Chondrocyte (in vitro differentiated cells): ENCODE measurements around the gene CD34. TPM values are rescaled to one million over a fixed set of nuclear protein-coding genes. Genes with fewer than 3 reads are reported as not detected.
"Not testable (repeated sequence)": the region's sequence is repeated elsewhere in the genome, so short reads cannot be mapped to it uniquely, and the experiment has no call there.

ENCODE experiments used
- DNase-seq: peaks from one replicate; pipeline ENCODE4 v3.0.0; 2021; ENCODE audit warnings: mixed read lengths, low spot score
- H3K27ac Mint-ChIP-seq: one replicate; pipeline ENCODE4 v1.8.0; 2021; ENCODE audit warnings: mild to moderate bottlenecking, moderate library complexity, mixed read lengths; ENCODE audit not compliant: unreplicated experiment
- H3K27me3 Mint-ChIP-seq: 2 replicates; pipeline ENCODE4 v1.8.0; 2021; ENCODE audit warnings: low read depth, mixed read lengths
- H3K36me3 Mint-ChIP-seq: 2 replicates; pipeline ENCODE4 v1.8.0; 2021; ENCODE audit warnings: low read depth, mixed read lengths
- H3K4me1 Mint-ChIP-seq: 2 replicates; pipeline ENCODE4 v1.8.0; 2021; ENCODE audit warnings: low read depth, mild to moderate bottlenecking, mixed read lengths
- H3K4me3 Mint-ChIP-seq: one replicate; pipeline ENCODE4 v1.8.0; 2021; ENCODE audit warnings: mild to moderate bottlenecking, moderate library complexity, mixed read lengths; ENCODE audit not compliant: unreplicated experiment
- H3K9me3 Mint-ChIP-seq: 2 replicates; pipeline ENCODE4 v1.8.0; 2021; ENCODE audit warnings: low read depth, mixed read lengths
- CTCF ChIP-seq: fragments of 200-600 bp; sonication (generic); IDR thresholded peaks from 2 replicates; pipeline ENCODE4 v1.5.0; 2021; ENCODE audit warnings: antibody characterized with exemption, mild to moderate bottlenecking, moderate library complexity
- total RNA-seq: library from RNA; stranded (reverse); gene quantifications from 3 replicates; pipeline ENCODE4 v1.2.1, GENCODE V29; 2021

Gene CD34
- total RNA-seq, 1 donor from 2014 or later, result 0.12 TPM

GRCh38 chr1:207949571-207950195, 38.8 kb upstream of the CD34 start:
- no peaks in the 10 kb centered on the region for H3K4me1 Mint-ChIP-seq
- no peak overlapping the region for H3K4me3 Mint-ChIP-seq
- DNase-seq, result no peak
- no peaks in the 10 kb centered on the region for H3K9me3 Mint-ChIP-seq
- no peak overlapping the region for H3K27ac Mint-ChIP-seq
- H3K36me3 Mint-ChIP-seq, result no peaks in the 10 kb centered on the region
- H3K27me3 Mint-ChIP-seq, result peaks cover 5% of the 10 kb centered on the region
- TF ChIP-seq CTCF, result no peak

- Mint-ChIP-seq H3K27me3 (peaks cover 5% of the 10 kb centered on the region), H3K9me3 (no peaks in the 10 kb centered on the region), H3K27ac (no peak overlapping the region), H3K4me3 (no peak overlapping the region), H3K4me1 (no peaks in the 10 kb centered on the region), H3K36me3 (no peaks in the 10 kb centered on the region)
- no peak for DNase-seq
- TF ChIP-seq CTCF, result no peak
Measured at GRCh38 chr1:207948536-207949250, 37.8 kb upstream of the CD34 start.

DNA sequence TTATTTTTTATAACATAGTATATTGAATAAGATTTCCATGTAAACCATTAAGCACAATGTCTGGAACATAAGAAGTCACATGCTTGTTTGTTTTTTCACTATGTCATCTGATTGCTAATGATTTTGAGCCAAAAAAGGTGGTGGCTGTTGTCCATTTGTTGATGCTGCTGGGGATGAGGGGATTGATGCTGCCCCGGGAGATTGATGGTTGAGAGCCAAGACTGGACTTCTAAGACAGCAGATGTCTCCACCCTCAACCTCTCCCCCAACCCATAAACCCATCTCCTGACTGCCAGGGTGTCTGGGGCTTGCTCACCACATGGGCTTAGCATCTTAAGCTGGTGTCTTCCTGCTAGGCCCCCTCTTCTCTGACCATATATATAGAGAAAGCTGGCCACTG, 35.8 kb upstream of the CD34 start:
- Mint-ChIP-seq H3K4me1 (no peaks in the 10 kb centered on the region), H3K9me3 (no peaks in the 10 kb centered on the region), H3K36me3 (no peaks in the 10 kb centered on the region), H3K27ac (no peak overlapping the region), H3K27me3 (no peaks in the 10 kb centered on the region), H3K4me3 (no peak overlapping the region)
- no peak for DNase-seq
- TF ChIP-seq CTCF, result no peak

DNA sequence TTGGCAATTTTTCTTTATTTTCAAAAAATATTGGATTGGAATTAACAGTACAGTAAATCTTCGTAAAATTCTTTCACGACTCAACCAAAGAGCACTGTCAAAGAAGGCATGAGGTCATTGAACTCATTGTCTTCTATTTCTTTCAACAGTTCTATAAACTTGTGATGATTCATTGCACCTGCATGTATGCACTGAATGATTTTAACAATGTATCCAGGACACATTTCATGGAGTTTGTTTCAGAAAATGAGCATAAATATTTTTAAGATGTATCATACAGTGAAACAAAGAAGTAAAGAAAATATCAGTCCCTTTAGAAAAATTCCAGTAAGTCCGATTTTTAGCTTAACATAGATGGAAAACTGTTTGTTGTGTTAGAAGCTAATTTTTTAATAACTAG, 33.6 kb upstream of the CD34 start:
- H3K9me3 Mint-ChIP-seq, result no peaks in the 10 kb centered on the region
- no peak for DNase-seq
- no peaks in the 10 kb centered on the region for H3K27me3 Mint-ChIP-seq
- no peak overlapping the region for H3K4me3 Mint-ChIP-seq
- no peaks in the 10 kb centered on the region for H3K4me1 Mint-ChIP-seq
- no peak overlapping the region for H3K27ac Mint-ChIP-seq
- H3K36me3 Mint-ChIP-seq, result no peaks in the 10 kb centered on the region
- no peak for TF ChIP-seq CTCF

DNA sequence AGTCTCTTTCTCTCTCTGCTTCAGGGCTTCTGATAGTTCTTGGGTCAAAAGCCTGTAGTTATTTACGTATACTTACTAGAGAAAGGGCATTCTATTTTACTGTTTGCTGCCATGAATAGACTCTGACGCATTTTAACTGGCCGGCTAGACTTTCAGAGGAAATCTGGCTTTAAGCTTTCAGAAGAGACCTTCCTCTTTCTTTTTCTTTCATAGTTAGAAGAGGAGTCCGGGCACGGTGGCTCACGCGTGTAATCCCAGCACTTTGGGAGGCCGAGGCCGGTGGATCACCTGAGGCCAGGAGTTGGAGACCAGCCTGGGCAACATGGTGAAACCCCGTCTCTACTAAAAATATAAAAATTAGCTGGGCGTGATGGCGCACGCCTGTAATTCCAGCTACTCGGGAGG, 31.4 kb upstream of the CD34 start:
- DNase-seq, H3K4me3 Mint-ChIP-seq, H3K9me3 Mint-ChIP-seq, H3K27me3 Mint-ChIP-seq, H3K27ac Mint-ChIP-seq, H3K36me3 Mint-ChIP-seq: not testable (repeated sequence)
- H3K4me1 Mint-ChIP-seq, result peaks cover 13% of the 10 kb centered on the region

GRCh38 chr1:207941665-207942064, 30.7 kb upstream of the CD34 start:
- no peaks in the 10 kb centered on the region for H3K36me3 Mint-ChIP-seq
- TF ChIP-seq CTCF, result no peak
- H3K27ac Mint-ChIP-seq, result no peak overlapping the region
- H3K9me3 Mint-ChIP-seq, result no peaks in the 10 kb centered on the region
- DNase-seq, result no peak
- H3K4me1 Mint-ChIP-seq, result peaks cover 19% of the 10 kb centered on the region
- no peaks in the 10 kb centered on the region for H3K27me3 Mint-ChIP-seq
- H3K4me3 Mint-ChIP-seq, result no peak overlapping the region
